Measurements from ENCODE around the gene CHST14.

The CHST14 gene

GRCh38 chr15:40461958-40462357, 8.8 kb upstream of the CHST14 start:
- no peak for DNase-seq (ENCODE audit: low read depth, low spot score)

DNA sequence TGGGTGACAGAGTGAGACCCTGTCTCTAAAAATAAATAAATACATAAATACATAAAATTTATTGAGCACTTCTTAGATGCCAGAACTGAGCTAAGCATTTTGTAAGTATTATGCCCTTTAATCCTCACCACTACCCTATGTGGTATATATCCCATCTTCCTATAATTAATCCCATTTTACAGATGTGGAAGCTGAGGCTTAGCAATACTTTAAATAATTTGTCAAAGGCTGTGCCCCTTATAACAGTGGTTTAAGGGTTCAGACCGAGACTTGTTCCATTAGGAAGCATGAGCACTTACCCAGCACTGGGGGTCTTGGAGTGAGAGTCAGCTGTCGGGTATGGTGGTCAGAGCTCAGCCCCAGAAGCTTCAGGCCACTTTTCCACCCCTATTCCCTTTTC, 7.5 kb upstream of the CHST14 start:
- DNase-seq (ENCODE audit: low read depth, low spot score) = no peak

- no peak for DNase-seq (ENCODE audit: low read depth, low spot score)
These were observed 6.8 kb upstream of the CHST14 start for GRCh38 chr15:40463886-40464545.

DNA sequence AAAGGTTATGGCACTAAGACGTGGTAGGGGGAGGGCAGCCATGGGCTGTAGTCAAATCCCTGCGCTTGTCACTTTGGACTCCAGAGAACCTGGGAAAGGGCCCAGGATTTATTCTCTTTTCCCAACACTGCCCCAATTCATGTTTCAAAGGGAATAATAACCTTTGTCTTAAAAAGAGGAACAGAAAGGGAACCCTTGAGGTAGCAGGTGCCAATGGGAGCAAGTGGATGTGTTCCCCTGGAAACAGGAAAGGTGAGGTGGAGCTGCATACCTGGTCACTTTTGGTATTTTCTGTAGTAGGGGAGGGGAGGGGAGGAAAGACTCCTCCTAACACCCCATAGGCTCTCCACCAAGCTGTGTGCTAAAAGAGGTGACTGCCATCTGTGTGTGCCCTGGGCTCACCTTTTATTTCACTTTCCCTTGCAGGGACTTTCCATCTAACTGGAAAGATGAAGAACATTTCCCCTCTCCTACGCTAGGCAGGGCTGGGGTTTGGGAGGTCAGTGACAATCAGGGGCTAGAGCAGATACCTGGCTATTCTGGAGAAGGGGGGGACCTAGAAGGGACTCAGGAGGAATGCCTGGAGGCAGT, 6.1 kb upstream of the CHST14 start:
- DNase-seq (ENCODE audit: low read depth, low spot score) = no peak

DNA sequence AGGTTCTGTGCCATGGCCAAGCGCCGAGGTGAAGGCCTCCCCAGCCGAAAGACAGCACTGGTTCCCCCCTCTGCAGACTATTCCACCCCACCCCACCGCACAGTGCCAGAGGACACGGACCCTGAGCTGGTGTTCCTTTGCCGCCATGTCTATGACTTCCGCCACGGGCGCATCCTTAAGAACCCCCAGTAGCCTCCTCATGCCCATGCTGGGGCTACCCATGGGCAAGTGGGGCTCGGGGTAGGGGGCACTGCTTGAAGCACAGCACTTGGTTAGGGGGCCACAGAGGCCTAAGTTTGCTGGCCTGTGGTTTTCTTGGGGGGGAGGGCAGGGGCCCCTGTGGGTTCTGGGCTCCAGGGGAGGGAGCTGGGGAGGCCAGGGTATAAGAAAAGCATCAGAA, 4.8 kb upstream of the CHST14 start:
- no peak for DNase-seq (ENCODE audit: low read depth, low spot score)

DNA sequence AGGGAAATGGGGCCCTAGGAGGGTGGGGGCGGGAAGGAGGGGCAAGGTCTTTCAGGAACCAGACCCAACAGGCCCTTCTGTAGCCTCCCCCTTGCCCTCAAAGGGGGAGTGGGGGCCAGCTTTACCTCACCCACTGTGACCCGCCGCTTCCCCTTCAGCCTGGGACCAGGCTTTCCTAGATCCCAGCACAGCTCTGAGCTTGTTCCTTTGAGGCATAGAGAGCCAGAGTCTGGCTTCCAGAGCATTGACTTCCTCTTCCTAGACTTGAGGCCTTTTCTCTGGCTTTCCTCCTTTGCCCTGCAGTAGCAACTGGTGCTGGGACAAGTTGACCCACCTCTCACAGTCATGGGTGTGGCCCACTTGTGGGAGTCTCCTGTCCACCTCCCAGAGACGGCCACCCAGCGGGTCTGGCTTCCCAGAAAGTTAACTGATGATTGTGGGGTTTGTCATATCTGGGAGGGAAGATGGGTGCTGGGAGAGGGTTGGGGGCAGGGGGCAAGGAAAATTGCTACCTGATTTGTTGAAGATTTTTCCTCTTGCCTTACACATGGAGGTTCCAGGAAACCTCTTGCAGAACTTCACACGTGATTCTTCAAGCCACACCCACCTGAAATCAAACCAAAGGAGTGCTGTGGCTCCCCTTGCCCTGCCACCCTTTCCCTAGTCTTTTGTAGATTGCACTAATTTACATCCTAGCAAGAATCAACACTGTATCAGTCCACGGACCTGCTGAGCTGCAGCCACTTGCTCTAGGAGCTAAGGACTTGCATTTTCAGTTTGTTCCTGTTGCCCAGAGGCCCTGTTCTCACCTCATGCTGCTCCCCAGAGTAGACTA, 4.1 kb upstream of the CHST14 start:
- DNase-seq (ENCODE audit: low read depth, low spot score) = no peak

DNA sequence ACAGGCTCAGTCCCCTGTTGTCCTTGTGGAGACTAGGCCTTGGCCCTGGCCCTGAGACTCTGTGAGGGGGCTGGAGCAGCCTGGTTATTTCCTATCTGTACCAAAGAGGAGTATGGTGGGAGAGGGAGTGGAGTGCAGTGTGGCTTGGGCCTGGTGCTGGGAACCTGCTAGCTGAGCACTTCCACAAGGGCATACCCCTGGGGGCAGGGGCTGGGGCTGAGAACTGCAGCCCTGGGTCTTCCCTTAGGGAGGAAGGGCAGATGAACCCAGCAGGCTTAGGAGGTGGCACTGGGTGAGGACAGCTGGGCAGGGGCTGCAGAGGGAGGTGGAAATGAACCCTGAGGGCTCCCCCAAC, 3.5 kb upstream of the CHST14 start:
- DNase-seq (ENCODE audit: low read depth, low spot score) = no peak

- DNase-seq (ENCODE audit: low read depth, low spot score) = no peak
These were observed 1.9 kb upstream of the CHST14 start for GRCh38 chr15:40468898-40469331.

DNA sequence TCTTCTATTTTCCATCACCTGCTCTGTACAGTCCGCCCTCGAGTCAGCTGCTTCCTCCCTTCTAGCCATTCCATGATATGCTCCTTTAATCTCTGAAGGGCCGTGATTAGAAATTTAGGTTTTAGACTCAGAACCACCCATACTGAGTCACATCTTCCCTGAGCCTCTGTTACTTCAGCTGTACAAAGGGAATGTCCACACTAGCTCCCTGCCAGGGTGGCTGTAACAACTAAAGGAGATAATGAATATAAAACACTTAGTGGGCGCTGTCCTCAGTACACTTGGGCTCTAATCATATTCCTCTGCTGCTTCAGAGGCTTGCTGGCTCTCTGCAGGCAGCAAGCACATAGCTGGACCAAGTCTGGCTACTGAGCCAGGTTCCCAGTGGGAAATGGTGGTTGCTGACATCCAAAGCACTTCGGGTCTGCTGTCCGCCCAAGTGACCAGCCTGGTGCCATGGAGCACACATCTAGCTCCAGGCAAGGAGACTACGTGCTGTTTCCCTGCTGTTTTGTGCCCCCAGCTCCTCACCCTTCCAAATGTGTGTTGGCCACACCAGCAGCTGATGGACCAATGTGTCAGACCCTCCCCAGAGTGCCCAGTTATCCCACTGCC, 901 bp upstream of the CHST14 start:
- DNase-seq (ENCODE audit: low read depth, low spot score) = no peak

- DNase-seq (ENCODE audit: low read depth, low spot score) = no peak
These were observed 472 bp downstream of the CHST14 start for GRCh38 chr15:40471105-40471807.

DNA sequence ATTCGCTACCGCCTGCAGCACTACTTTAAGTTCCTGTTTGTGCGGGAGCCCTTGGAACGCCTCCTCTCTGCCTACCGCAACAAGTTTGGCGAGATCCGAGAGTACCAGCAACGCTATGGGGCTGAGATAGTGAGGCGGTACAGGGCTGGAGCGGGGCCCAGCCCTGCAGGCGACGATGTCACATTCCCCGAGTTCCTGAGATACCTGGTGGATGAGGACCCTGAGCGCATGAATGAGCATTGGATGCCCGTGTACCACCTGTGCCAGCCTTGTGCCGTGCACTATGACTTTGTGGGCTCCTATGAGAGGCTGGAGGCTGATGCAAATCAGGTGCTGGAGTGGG, 995 bp downstream of the CHST14 start:
- peak; percentile 87 for DNase-seq (ENCODE audit: low read depth, low spot score)

DNA sequence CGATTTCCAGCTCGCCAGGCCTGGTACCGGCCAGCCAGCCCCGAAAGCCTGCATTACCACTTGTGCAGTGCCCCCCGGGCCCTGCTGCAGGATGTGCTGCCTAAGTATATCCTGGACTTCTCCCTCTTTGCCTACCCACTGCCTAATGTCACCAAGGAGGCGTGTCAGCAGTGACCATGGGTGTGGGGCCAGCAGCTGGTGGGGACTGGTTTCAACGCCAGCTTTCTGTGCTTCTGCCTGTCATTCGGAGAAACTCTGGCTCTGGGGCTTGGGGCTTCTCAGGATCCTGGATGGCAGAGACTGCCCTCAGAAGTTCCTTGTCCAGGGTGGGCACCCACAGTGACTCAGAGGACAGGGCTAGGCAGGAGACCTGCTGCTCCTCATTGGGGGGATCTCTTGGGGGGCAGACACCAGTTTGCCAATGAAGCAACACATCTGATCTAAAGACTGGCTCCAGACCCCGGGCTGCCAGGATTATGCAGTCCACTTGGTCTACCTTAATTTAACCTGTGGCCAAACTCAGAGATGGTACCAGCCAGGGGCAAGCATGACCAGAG, 1.5 kb downstream of the CHST14 start:
- DNase-seq (ENCODE audit: low read depth, low spot score) = no peak

GRCh38 chr15:40474581-40474980, 3.8 kb downstream of the CHST14 start:
- no peak for DNase-seq (ENCODE audit: low read depth, low spot score)

- peak; percentile 56 for DNase-seq (ENCODE audit: low read depth, low spot score)
These were observed 7.0 kb downstream of the CHST14 start for GRCh38 chr15:40477642-40478327.

GRCh38 chr15:40479024-40479423, 8.2 kb downstream of the CHST14 start:
- DNase-seq (ENCODE audit: low read depth, low spot score) = no peak

DNA sequence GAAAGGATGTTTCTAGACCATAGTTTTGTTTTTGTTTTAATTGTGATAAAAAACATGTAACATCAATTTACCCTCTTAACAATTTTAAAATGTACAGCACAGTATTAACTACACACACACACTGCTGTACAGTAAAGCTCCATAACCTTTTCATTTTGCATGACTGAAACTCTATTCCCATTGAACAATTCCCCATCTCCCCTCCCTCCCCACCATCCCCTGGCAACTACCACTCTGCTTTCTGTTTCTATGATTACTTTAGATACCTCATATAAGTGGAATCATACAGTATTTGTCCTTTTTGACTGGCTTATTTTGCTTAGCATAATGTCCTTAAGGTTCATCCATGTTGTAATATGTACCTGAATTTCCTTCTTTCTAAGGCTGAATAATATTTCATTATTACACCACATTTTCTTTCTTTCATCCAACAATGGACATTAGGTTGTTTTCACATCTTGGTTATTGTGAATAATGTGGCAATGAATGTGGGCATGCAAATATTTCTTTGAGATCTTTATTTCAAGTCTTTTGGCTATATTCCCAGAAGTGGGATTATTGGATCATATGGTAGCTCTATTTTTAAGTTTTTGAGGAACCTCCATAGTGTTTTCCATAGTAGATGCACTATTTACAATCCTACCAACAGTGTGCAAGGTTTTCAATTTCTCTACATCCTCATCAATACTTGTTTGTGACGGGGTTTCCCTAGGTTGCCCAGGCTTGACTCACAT, 10.7 kb downstream of the CHST14 start:
- no peak for DNase-seq (ENCODE audit: low read depth, low spot score)

- no peak for DNase-seq (ENCODE audit: low read depth, low spot score)
These were observed 13.1 kb downstream of the CHST14 start for GRCh38 chr15:40483919-40484318.

DNA sequence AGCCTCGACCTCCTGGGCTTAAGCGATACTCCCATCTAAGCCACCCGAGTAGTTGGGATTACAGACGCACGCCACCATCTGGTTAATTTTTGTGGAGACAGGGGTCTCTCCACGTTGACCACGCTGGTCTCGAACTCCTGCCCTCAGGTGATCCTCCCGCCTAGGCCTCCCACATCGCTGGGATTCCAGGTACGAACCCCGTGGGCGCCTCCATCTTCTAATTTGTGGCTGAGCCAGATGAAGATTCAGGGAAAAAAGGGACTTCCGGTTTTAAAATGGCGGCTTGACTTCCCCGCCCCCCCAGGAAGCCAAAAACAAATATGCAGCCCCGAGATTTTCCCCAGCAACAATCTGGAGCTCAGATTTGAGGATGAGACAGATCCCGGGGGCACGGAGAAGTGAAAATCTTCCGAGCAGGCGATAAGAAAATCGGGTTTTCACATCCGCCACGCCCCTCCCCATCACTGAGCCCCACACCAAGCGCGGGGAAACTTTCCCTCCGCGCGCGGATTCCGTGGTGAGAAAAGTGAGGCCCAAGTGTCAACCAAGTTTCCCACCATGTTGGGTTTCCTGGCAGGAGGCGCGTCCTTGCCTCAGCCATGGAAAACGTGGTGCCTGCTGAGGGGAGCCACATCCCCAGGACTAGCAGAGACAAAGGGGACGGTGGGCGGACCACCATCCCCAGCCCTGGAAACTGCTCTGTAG, 15.4 kb downstream of the CHST14 start:
- no peak for DNase-seq (ENCODE audit: low read depth, low spot score)

- DNase-seq (ENCODE audit: low read depth, low spot score) = peak; percentile 84
These were observed 17.3 kb downstream of the CHST14 start for GRCh38 chr15:40487816-40488682.
